SU-DHL-6 (cell line): Measurements from ENCODE around the gene PRADC1.

Experiments
- EZH2phosphoT487 ChIP-seq: fragments of 200-600 bp; sonication (generic), shearing (Covaris generic); conservative IDR thresholded peaks from 2 replicates; pipeline ENCODE4 v1.6.1; 2018; ENCODE audit warnings: mild to moderate bottlenecking, antibody characterized with exemption, low read length, moderate library complexity, mixed read lengths
- TF ChIP-seq, protein P1 (sequence below): fragments of 200-600 bp; sonication (generic); IDR thresholded peaks from one replicate; pipeline ENCODE4 v1.5.1; 2017; ENCODE audit warnings: antibody characterized with exemption, mild to moderate bottlenecking, low read length, moderate library complexity; ENCODE audit not compliant: insufficient read depth, poor library complexity, severe bottlenecking

DNA sequence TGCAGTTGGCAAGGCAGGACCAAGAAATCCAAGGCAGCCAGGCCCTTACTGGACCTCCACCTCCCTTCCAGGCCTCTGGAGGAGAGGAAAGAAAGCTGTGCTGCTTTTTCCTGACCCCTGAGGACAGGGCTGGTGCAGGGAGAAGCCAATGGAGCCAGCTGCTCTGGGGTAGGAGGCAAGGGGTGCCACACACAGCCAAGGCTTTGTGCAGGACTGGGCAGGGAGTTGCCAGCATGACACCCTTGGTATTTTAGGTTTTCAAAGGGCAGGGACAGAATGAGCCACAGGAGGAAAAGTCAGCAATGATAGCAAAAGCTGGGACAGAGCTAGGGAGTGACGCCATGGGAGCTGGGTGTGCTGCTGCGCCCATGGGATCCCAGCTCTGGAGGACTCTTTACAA lies 24.0 kb upstream of the PRADC1 start:
- TF ChIP-seq, protein P1, sequence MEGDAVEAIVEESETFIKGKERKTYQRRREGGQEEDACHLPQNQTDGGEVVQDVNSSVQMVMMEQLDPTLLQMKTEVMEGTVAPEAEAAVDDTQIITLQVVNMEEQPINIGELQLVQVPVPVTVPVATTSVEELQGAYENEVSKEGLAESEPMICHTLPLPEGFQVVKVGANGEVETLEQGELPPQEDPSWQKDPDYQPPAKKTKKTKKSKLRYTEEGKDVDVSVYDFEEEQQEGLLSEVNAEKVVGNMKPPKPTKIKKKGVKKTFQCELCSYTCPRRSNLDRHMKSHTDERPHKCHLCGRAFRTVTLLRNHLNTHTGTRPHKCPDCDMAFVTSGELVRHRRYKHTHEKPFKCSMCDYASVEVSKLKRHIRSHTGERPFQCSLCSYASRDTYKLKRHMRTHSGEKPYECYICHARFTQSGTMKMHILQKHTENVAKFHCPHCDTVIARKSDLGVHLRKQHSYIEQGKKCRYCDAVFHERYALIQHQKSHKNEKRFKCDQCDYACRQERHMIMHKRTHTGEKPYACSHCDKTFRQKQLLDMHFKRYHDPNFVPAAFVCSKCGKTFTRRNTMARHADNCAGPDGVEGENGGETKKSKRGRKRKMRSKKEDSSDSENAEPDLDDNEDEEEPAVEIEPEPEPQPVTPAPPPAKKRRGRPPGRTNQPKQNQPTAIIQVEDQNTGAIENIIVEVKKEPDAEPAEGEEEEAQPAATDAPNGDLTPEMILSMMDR = no peak
- no peak for TF ChIP-seq EZH2phosphoT487
